ENCODE measurements around the gene PCK2. TPM values are rescaled to one million over a fixed set of nuclear protein-coding genes. Genes with fewer than 3 reads are reported as not detected.

Gene PCK2
- total and polyA plus RNA-seq, 2 of the 13 experiments (the other 11 are each of a cell fraction or from before 2014, with no cell fraction given): 129 to 272 TPM

- TF ChIP-seq BRF2 (CRISPR knock-in tag; IDR thresholded peaks at IDR 0.05) (peak; percentile 5; the same call in 1 of the 2 replicates), PATZ1 (CRISPR knock-in tag; IDR thresholded peaks at IDR 0.05) (0 out of 2 replicates have a peak, but pooled peaks have one; percentile 11), ZNF781 (CRISPR knock-in tag; IDR thresholded peaks at IDR 0.05; ENCODE audit: borderline replicate concordance, not compliant biosample characterization) (peak; percentile 17), RFXAP (CRISPR knock-in tag; IDR thresholded peaks at IDR 0.05; ENCODE audit: borderline replicate concordance) (0 out of 2 replicates have a peak, but pooled peaks have one; percentile 39), ATF7 (IDR thresholded peaks at IDR 0.05) (no peak), ATF7 (CRISPR knock-in tag; IDR thresholded peaks at IDR 0.05) (0 out of 2 replicates have a peak, but pooled peaks have one; percentile 22), ZNF713 (CRISPR knock-in tag; IDR thresholded peaks at IDR 0.05) (no peak), ZBTB10 (CRISPR knock-in tag; IDR thresholded peaks at IDR 0.05; ENCODE audit: borderline replicate concordance) (peak; percentile 7; the same call in 1 of the 2 replicates), ZNF7 (CRISPR knock-in tag; IDR thresholded peaks at IDR 0.05) (peak; percentile 80), PITX1 (CRISPR knock-in tag; IDR thresholded peaks at IDR 0.05) (0 out of 2 replicates have a peak, but pooled peaks have one; percentile 33), ATF7-NPFF (CRISPR knock-in tag; IDR thresholded peaks at IDR 0.05; ENCODE audit: low read depth) (0 out of 2 replicates have a peak, but pooled peaks have one; percentile 38), HNF4A (CRISPR knock-in tag; IDR thresholded peaks at IDR 0.05) (0 out of 2 replicates have a peak, but pooled peaks have one; percentile 16), DR1 (CRISPR knock-in tag; IDR thresholded peaks at IDR 0.05) (no peak), MEIS2 (CRISPR knock-in tag; IDR thresholded peaks at IDR 0.05) (0 out of 2 replicates have a peak, but pooled peaks have one; percentile 6), ZBTB8A (CRISPR knock-in tag; IDR thresholded peaks at IDR 0.05; ENCODE audit: borderline replicate concordance, low read depth) (peak; percentile 94), ZNF782 (CRISPR knock-in tag; IDR thresholded peaks at IDR 0.05; ENCODE audit: borderline replicate concordance) (peak; percentile 40; the same call in 1 of the 2 replicates), ZNF609 (CRISPR knock-in tag; IDR thresholded peaks at IDR 0.05; ENCODE audit: borderline replicate concordance) (0 out of 2 replicates have a peak, but pooled peaks have one; percentile 47)
Measured at GRCh38 chr14:24092505-24093206, 1.5 kb upstream of the PCK2 start (continued).
